K562 (cell line): ENCODE data around the gene HJV. TPM values are rescaled to one million over a fixed set of nuclear protein-coding genes. Genes with fewer than 3 reads are reported as not detected.

Experiments
- CLOCK ChIP-seq: fragments of 250-450 bp; sonication (Bioruptor Pico); IDR thresholded peaks from 2 replicates; pipeline ENCODE4 v1.4.0; 2020; ENCODE audit warnings: mild to moderate bottlenecking, moderate library complexity, borderline replicate concordance
- DDX20 ChIP-seq: fragments of 450-650 bp; IDR thresholded peaks from 2 replicates; pipeline ENCODE4 v1.6.1; 2016; ENCODE audit warnings: missing genetic modification characterization, low read depth, mild to moderate bottlenecking, missing compliant biosample characterization, moderate library complexity
- DEAF1 ChIP-seq: fragments of 450-650 bp; formaldehyde crosslinking; IDR thresholded peaks from 2 replicates; pipeline ENCODE4 v1.4.0; 2020; ENCODE audit warnings: mild to moderate bottlenecking, moderate library complexity
- NBN ChIP-seq: fragments of 450-650 bp; IDR thresholded peaks from 2 replicates; pipeline ENCODE4 v1.6.1; 2016; ENCODE audit warnings: low read depth, mild to moderate bottlenecking
- NUFIP1 ChIP-seq: fragments of 450-650 bp; IDR thresholded peaks from 2 replicates; pipeline ENCODE4 v1.6.1; 2018; ENCODE audit not compliant: partially characterized antibody
- PRMT5 ChIP-seq: sonication (generic); formaldehyde crosslinking; IDR thresholded peaks from 2 replicates; pipeline ENCODE4 v1.5.0; 2020; ENCODE audit warnings: missing genetic modification reagents
- RBM14 ChIP-seq: fragments of 200-400 bp; formaldehyde crosslinking; IDR thresholded peaks from 2 replicates; pipeline ENCODE4 v1.6.1; 2018; ENCODE audit warnings: low read depth, mild to moderate bottlenecking, low read length, moderate library complexity, borderline replicate concordance; ENCODE audit not compliant: insufficient read depth
- SNIP1 ChIP-seq: fragments of 450-650 bp; IDR thresholded peaks from 2 replicates; pipeline ENCODE4 v1.7.1; 2017; ENCODE audit warnings: low read depth, mild to moderate bottlenecking
- TARDBP ChIP-seq: fragments of 450-650 bp; IDR thresholded peaks from 2 replicates; pipeline ENCODE4 v1.6.1; 2016
- TGIF2 ChIP-seq: sonication (generic); formaldehyde crosslinking; IDR thresholded peaks from 2 replicates; pipeline ENCODE4 v1.8.1; 2022; ENCODE audit warnings: mild to moderate bottlenecking, missing genetic modification reagents, moderate library complexity
- ZC3H11A ChIP-seq: IDR thresholded peaks from 2 replicates; pipeline ENCODE4 v1.6.1; 2012; ENCODE audit warnings: low read depth, low read length, improper control_type of control experiment
- ZNF24 ChIP-seq: fragments of 450-650 bp; IDR thresholded peaks from 2 replicates; pipeline ENCODE4 v1.6.1; 2016
- ZNF324 ChIP-seq: fragments of 250-450 bp; sonication (Bioruptor Pico); IDR thresholded peaks from 2 replicates; pipeline ENCODE4 v1.4.0; 2020; ENCODE audit warnings: mild to moderate bottlenecking
- ZNF41 ChIP-seq: fragments of 250-450 bp; sonication (Bioruptor Pico); conservative IDR thresholded peaks from 2 replicates; pipeline ENCODE4 v1.4.0; 2020; ENCODE audit warnings: mild to moderate bottlenecking
- ZNF609 ChIP-seq: sonication (generic); formaldehyde crosslinking; IDR thresholded peaks from 2 replicates; pipeline ENCODE4 v1.8.1; 2023; ENCODE audit warnings: missing genetic modification reagents, mild to moderate bottlenecking, borderline replicate concordance
- ZNF76 ChIP-seq: fragments of 250-450 bp; sonication (Bioruptor Pico); IDR thresholded peaks from 2 replicates; pipeline ENCODE4 v1.4.0; 2020; ENCODE audit warnings: mild to moderate bottlenecking, moderate library complexity, borderline replicate concordance
- ZSCAN29 ChIP-seq: fragments of 450-650 bp; IDR thresholded peaks from 2 replicates; pipeline ENCODE4 v1.6.1; 2017
- polyA plus RNA-seq, 8 experiments: library from polyadenylated mRNA; depleted of rRNA in 4 of 8; stranded (reverse) in 5 of 8; unstranded in 3 of 8; fragments of >200 nt; fragmentation: Nextera tagmentation in 2 of 8; fragmentation: Illumina TruSeq in 1 of 8; extraction: Ambion mirVana in 2 of 8; extraction: Trizol in 1 of 8; gene quantifications; 2 replicates each; pipeline versions ENCODE4 v1.2.1 to v1.2.3, GENCODE V29; 2011 to 2014; ENCODE audit warnings: inconsistent platforms in 1 of 8, missing spikeins in 1 of 8
- total RNA-seq, 7 experiments: library from RNA; depleted of rRNA in 6 of 7; stranded (reverse); fragments of >200 nt in 6 of 7; fragmentation: Illumina TruSeq in 2 of 7; extraction: Trizol in 2 of 7; gene quantifications; 2 replicates each; pipeline versions ENCODE4 v1.2.1 to v1.2.3, GENCODE V29; 2011 to 2021; ENCODE audit warnings: low replicate concordance in 1 of 7
- TF ChIP-seq, protein P1 (sequence below): sonication (generic); formaldehyde crosslinking; IDR thresholded peaks from 2 replicates; pipeline ENCODE4 v1.8.1; 2023; ENCODE audit warnings: mild to moderate bottlenecking, missing genetic modification reagents

The HJV gene
- total and polyA plus RNA-seq, 9 of the 15 experiments (the other 6 are each of a cell fraction or from before 2014, with no cell fraction given), result 1.0 to 6.6 (median 2.4) TPM

- TF ChIP-seq ZNF609 (CRISPR knock-in tag) (no peak), ZNF24 (no peak), DDX20 (tag) (no peak), TGIF2 (CRISPR knock-in tag) (no peak), ZNF41 (CRISPR knock-in tag) (no peak), ZC3H11A (no peak), ZSCAN29 (no peak), ZNF76 (no peak), NBN (no peak), SNIP1 (no peak), ZNF324 (CRISPR knock-in tag) (no peak), CLOCK (CRISPR knock-in tag) (no peak), TARDBP (no peak), DEAF1 (CRISPR knock-in tag) (no peak), NUFIP1 (no peak), RBM14 (no peak), PRMT5 (CRISPR knock-in tag) (no peak)
- TF ChIP-seq, protein P1, sequence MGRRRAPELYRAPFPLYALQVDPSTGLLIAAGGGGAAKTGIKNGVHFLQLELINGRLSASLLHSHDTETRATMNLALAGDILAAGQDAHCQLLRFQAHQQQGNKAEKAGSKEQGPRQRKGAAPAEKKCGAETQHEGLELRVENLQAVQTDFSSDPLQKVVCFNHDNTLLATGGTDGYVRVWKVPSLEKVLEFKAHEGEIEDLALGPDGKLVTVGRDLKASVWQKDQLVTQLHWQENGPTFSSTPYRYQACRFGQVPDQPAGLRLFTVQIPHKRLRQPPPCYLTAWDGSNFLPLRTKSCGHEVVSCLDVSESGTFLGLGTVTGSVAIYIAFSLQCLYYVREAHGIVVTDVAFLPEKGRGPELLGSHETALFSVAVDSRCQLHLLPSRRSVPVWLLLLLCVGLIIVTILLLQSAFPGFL (CRISPR knock-in tag), result no peak
These were observed 26.2 kb downstream of the HJV start (continued) for GRCh38 chr1:145995148-145995881.
